Endodermal cell (in vitro differentiated cells): ENCODE results near the gene TSSC4. TPM values are rescaled to one million over a fixed set of nuclear protein-coding genes. Genes with fewer than 3 reads are reported as not detected.
A peak's percentile ranks its signal among the peaks of the same experiment; 100 is the strongest.

Experiments used
- DNase-seq: peaks from one replicate; pipeline ENCODE4 v3.0.0-alpha.2; 2017
- H3K27ac ChIP-seq: 2 replicates; pipeline ENCODE4 v1.5.1; 2013; ENCODE audit warnings: mild to moderate bottlenecking, low read depth, low read length, moderate library complexity
- H3K27me3 ChIP-seq: 2 replicates; pipeline ENCODE4 v1.6.1; 2013; ENCODE audit warnings: mild to moderate bottlenecking, low read length, moderate library complexity; ENCODE audit not compliant: insufficient read depth, control insufficient read depth, poor library complexity, severe bottlenecking
- H3K36me3 ChIP-seq: 2 replicates; pipeline ENCODE4 v1.7.0; 2013; ENCODE audit warnings: mild to moderate bottlenecking, low read length, moderate library complexity; ENCODE audit not compliant: control insufficient read depth, insufficient read depth
- H3K4me1 ChIP-seq: one replicate; pipeline ENCODE4 v1.7.0; 2013; ENCODE audit warnings: low read length; ENCODE audit not compliant: control insufficient read depth, insufficient read depth
- H3K4me3 ChIP-seq: 2 replicates; pipeline ENCODE4 v1.5.1; 2013; ENCODE audit warnings: mild to moderate bottlenecking, low read length, moderate library complexity
- H3K9ac ChIP-seq: 2 replicates; pipeline ENCODE4 v1.6.1; 2013; ENCODE audit warnings: mild to moderate bottlenecking, low read length, moderate library complexity; ENCODE audit not compliant: poor library complexity, severe bottlenecking; ENCODE audit errors: extremely low read depth
- H3K9me3 ChIP-seq: 2 replicates; pipeline ENCODE4 v1.6.1; 2013; ENCODE audit warnings: mild to moderate bottlenecking, low read length, moderate library complexity; ENCODE audit not compliant: control insufficient read depth
- H3K27ac Mint-ChIP-seq: 2 replicates; pipeline ENCODE4 v1.8.0; 2020; ENCODE audit warnings: mixed read lengths
- H3K27me3 Mint-ChIP-seq: 2 replicates; pipeline ENCODE4 v1.8.0; 2021; ENCODE audit warnings: mild to moderate bottlenecking, mixed read lengths; ENCODE audit not compliant: insufficient read depth
- H3K36me3 Mint-ChIP-seq: 2 replicates; pipeline ENCODE4 v1.8.0; 2020; ENCODE audit warnings: low read depth, mixed read lengths
- H3K4me1 Mint-ChIP-seq: 2 replicates; pipeline ENCODE4 v1.8.0; 2020; ENCODE audit warnings: mixed read lengths
- H3K4me3 Mint-ChIP-seq: 2 replicates; pipeline ENCODE4 v1.8.0; 2020; ENCODE audit warnings: mild to moderate bottlenecking, moderate library complexity, mixed read lengths
- H3K9me3 Mint-ChIP-seq: 2 replicates; pipeline ENCODE4 v1.8.0; 2020; ENCODE audit warnings: mild to moderate bottlenecking, mixed read lengths
- WGBS, 2 experiments: methylation state at CpG; one replicate each; pipeline versions ENCODE4 v1.1.5 to v1.1.7; 2013; ENCODE audit warnings: missing lambda C conversion rate in 2 of 2, mixed read lengths in 1 of 2; ENCODE audit not compliant: insufficient coverage in 1 of 2, insufficient read length in 1 of 2; 5-methylcytosine and 5-hydroxymethylcytosine counted together
- total RNA-seq, 2 donors: library from RNA; stranded (reverse); fragmentation: NEBNext Ultra II Directional in 1 of 2; extraction: Animal tissue kit (Norgen Biotek cat#: 25700) in 1 of 2; gene quantifications; 2 replicates in 1 of 2; 3 replicates in 1 of 2; pipeline ENCODE4 v1.2.1, GENCODE V29; 2021
- TF ChIP-seq, protein P1 (sequence below): fragments of 200-600 bp; sonication (generic); conservative IDR thresholded peaks from 2 replicates; pipeline ENCODE4 v1.5.0; 2021; ENCODE audit warnings: antibody characterized with exemption, mild to moderate bottlenecking

TSSC4 gene
- total RNA-seq, 2 donors from 2014 or later = 47.2 to 51.1 TPM

- Mint-ChIP-seq H3K4me3 (peak overlapping the region; percentile 80), H3K27ac (peak overlapping the region; percentile 90), H3K36me3 (peaks cover 22% of the 10 kb centered on the region), H3K27me3 (no peaks in the 10 kb centered on the region), H3K9me3 (no peaks in the 10 kb centered on the region), H3K4me1 (peaks cover 5% of the 10 kb centered on the region)
- H3K9me3 ChIP-seq = no peaks in the 10 kb centered on the region
- WGBS, 2 experiments = 0 to 1% methylated on average over 26 to 55 of the region's 55 CpGs
- peak overlapping the region; percentile 96 for H3K4me3 ChIP-seq
- no peaks in the 10 kb centered on the region for H3K27me3 ChIP-seq
- H3K4me1 ChIP-seq = no peaks in the 10 kb centered on the region
- no peak for DNase-seq
- peak overlapping the region; percentile 60 for H3K27ac ChIP-seq
- H3K9ac ChIP-seq = peak overlapping the region; percentile 96
- TF ChIP-seq, protein P1, sequence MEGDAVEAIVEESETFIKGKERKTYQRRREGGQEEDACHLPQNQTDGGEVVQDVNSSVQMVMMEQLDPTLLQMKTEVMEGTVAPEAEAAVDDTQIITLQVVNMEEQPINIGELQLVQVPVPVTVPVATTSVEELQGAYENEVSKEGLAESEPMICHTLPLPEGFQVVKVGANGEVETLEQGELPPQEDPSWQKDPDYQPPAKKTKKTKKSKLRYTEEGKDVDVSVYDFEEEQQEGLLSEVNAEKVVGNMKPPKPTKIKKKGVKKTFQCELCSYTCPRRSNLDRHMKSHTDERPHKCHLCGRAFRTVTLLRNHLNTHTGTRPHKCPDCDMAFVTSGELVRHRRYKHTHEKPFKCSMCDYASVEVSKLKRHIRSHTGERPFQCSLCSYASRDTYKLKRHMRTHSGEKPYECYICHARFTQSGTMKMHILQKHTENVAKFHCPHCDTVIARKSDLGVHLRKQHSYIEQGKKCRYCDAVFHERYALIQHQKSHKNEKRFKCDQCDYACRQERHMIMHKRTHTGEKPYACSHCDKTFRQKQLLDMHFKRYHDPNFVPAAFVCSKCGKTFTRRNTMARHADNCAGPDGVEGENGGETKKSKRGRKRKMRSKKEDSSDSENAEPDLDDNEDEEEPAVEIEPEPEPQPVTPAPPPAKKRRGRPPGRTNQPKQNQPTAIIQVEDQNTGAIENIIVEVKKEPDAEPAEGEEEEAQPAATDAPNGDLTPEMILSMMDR = no peak
- H3K36me3 ChIP-seq = peaks cover 34% of the 10 kb centered on the region
Observed at GRCh38 chr11:2400762-2401435, 349 bp downstream of the TSSC4 start.

DNA sequence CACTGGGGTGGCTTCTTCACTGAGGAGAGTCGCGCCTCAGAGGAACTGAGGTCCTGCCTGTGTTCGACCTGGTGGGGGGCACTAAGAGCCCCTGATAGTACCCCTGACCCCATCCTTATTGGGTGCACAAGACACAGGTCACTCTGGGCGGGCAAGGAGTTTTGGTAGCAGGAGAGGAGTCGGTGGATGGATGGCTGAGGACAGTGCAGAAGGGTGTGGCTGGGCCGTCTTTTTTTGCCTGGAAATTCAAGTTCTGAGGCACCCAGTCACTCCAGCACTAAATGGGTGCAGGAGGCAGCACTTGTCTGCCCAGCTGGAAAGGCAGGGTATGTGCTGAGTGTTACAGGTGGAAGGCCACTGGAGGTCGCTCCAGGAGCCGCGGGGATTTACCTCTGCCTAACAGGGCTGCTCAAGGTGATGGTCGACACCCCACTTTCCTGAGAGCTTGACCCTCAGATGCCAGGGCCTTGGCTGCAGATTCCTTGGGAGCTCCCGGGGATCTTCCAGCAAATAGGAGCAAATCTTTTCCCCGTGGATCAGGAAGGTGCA, 960 bp downstream of the TSSC4 start:
- no peak for DNase-seq
- TF ChIP-seq, protein P1 = peak; percentile 44
- Histone ChIP-seq H3K36me3 (peaks cover 30% of the 10 kb centered on the region), H3K27me3 (no peaks in the 10 kb centered on the region), H3K4me3 (peak overlapping the region; percentile 96), H3K27ac (no peak overlapping the region), H3K4me1 (no peaks in the 10 kb centered on the region), H3K9ac (peak overlapping the region; percentile 96), H3K9me3 (no peaks in the 10 kb centered on the region)
- 59 to 63% methylated on average over 8 to 12 of the region's 12 CpGs for WGBS, 2 experiments
- peaks cover 19% of the 10 kb centered on the region for H3K36me3 Mint-ChIP-seq
- no peaks in the 10 kb centered on the region for H3K9me3 Mint-ChIP-seq
- H3K27me3 Mint-ChIP-seq = no peaks in the 10 kb centered on the region
- H3K4me3 Mint-ChIP-seq = peak overlapping the region; percentile 80
- H3K27ac Mint-ChIP-seq = peak overlapping the region; percentile 90
- H3K4me1 Mint-ChIP-seq = peaks cover 5% of the 10 kb centered on the region

GRCh38 chr11:2402106-2402505, 1.6 kb downstream of the TSSC4 start:
- Histone ChIP-seq H3K9ac (peak overlapping the region; percentile 96), H3K4me1 (no peaks in the 10 kb centered on the region), H3K27ac (no peak overlapping the region), H3K9me3 (no peaks in the 10 kb centered on the region), H3K27me3 (no peaks in the 10 kb centered on the region), H3K36me3 (peaks cover 30% of the 10 kb centered on the region), H3K4me3 (peak overlapping the region; percentile 96)
- DNase-seq = no peak
- Mint-ChIP-seq H3K27me3 (no peaks in the 10 kb centered on the region), H3K36me3 (peaks cover 14% of the 10 kb centered on the region), H3K27ac (peak overlapping the region; percentile 58), H3K4me1 (peaks cover 5% of the 10 kb centered on the region), H3K9me3 (no peaks in the 10 kb centered on the region), H3K4me3 (peak overlapping the region; percentile 80)
- 95 to 96% methylated on average over 9 to 13 of the region's 13 CpGs for WGBS, 2 experiments
- TF ChIP-seq, protein P1 = no peak
